SK-N-SH treated with all-trans-retinoic acid at 6 μM for 48 hours (cell line): Measurements from ENCODE around the gene RASSF1.

ENCODE experiments used
- ATAC-seq: fragments of 200-7000 bp; cut with Tn5 transposase; 3 replicates; pipeline ENCODE4 v1.9.1; 2020; ENCODE audit warnings: mild to moderate bottlenecking, moderate library complexity
- BACH2 ChIP-seq: fragments of 250-450 bp; sonication (Bioruptor Pico); IDR thresholded peaks from 2 replicates; pipeline ENCODE4 v1.9.0; 2021; ENCODE audit warnings: mild to moderate bottlenecking, borderline replicate concordance
- CSDC2 ChIP-seq: fragments of 250-450 bp; sonication (Bioruptor Pico); IDR thresholded peaks from 2 replicates; pipeline ENCODE4 v1.5.0; 2020; ENCODE audit warnings: mild to moderate bottlenecking, moderate library complexity
- GLIS3 ChIP-seq: fragments of 250-450 bp; sonication (Bioruptor Pico); IDR thresholded peaks from 2 replicates; pipeline ENCODE4 v1.5.0; 2020; ENCODE audit warnings: mild to moderate bottlenecking, moderate library complexity
- ISL1 ChIP-seq: fragments of 250-450 bp; sonication (Bioruptor Pico); IDR thresholded peaks from 2 replicates; pipeline ENCODE4 v2.1.2; 2022; ENCODE audit warnings: mild to moderate bottlenecking, moderate library complexity
- PATZ1 ChIP-seq: fragments of 250-450 bp; sonication (Bioruptor Pico); IDR thresholded peaks from 2 replicates; pipeline ENCODE4 v1.8.0; 2020; ENCODE audit warnings: mild to moderate bottlenecking, moderate library complexity, borderline replicate concordance
- PPARA ChIP-seq: fragments of 250-450 bp; sonication (Bioruptor Pico); IDR thresholded peaks from 2 replicates; pipeline ENCODE4 v1.5.0; 2020; ENCODE audit warnings: mild to moderate bottlenecking, borderline replicate concordance
- RARB ChIP-seq: fragments of 250-450 bp; sonication (Bioruptor Pico); IDR thresholded peaks from 2 replicates; pipeline ENCODE4 v1.8.0; 2021; ENCODE audit warnings: mild to moderate bottlenecking, moderate library complexity
- SNAI2 ChIP-seq: fragments of 250-450 bp; sonication (Bioruptor Pico); IDR thresholded peaks from 2 replicates; pipeline ENCODE4 v1.5.0; 2020; ENCODE audit warnings: mild to moderate bottlenecking, moderate library complexity
- TCF4 ChIP-seq: fragments of 250-450 bp; sonication (Bioruptor Pico); IDR thresholded peaks from 2 replicates; pipeline ENCODE4 v1.8.0; 2021; ENCODE audit warnings: mild to moderate bottlenecking, moderate library complexity, borderline replicate concordance
- TOX ChIP-seq: fragments of 250-450 bp; sonication (Bioruptor Pico); IDR thresholded peaks from 2 replicates; pipeline ENCODE4 v1.8.0; 2021; ENCODE audit warnings: mild to moderate bottlenecking, moderate library complexity, borderline replicate concordance
- TSHZ2 ChIP-seq: fragments of 250-450 bp; sonication (Bioruptor Pico); IDR thresholded peaks from 2 replicates; pipeline ENCODE4 v1.5.0; 2020; ENCODE audit warnings: mild to moderate bottlenecking, moderate library complexity
- ZC3H10 ChIP-seq: fragments of 250-450 bp; sonication (Bioruptor Pico); IDR thresholded peaks from 2 replicates; pipeline ENCODE4 v1.5.1; 2021; ENCODE audit warnings: mild to moderate bottlenecking, moderate library complexity
- ZFP3 ChIP-seq: fragments of 250-450 bp; sonication (Bioruptor Pico); IDR thresholded peaks from 2 replicates; pipeline ENCODE4 v1.5.0; 2020; ENCODE audit warnings: mild to moderate bottlenecking, moderate library complexity
- ZFP30 ChIP-seq: fragments of 450-650 bp; formaldehyde crosslinking; IDR thresholded peaks from 2 replicates; pipeline ENCODE4 v1.5.0; 2022; ENCODE audit warnings: mild to moderate bottlenecking, moderate library complexity
- ZNF565 ChIP-seq: fragments of 450-650 bp; formaldehyde crosslinking; conservative IDR thresholded peaks from 2 replicates; pipeline ENCODE4 v1.5.0; 2020; ENCODE audit warnings: low read depth, mild to moderate bottlenecking, moderate library complexity
- ZNF70 ChIP-seq: fragments of 450-650 bp; formaldehyde crosslinking; IDR thresholded peaks from 2 replicates; pipeline ENCODE4 v1.5.0; 2020; ENCODE audit warnings: mild to moderate bottlenecking, moderate library complexity
- TF ChIP-seq, protein P1 (sequence below): fragments of 250-450 bp; sonication (Bioruptor Pico); IDR thresholded peaks from 2 replicates; pipeline ENCODE4 v1.5.1; 2021; ENCODE audit warnings: mild to moderate bottlenecking, moderate library complexity

Gene RASSF1

GRCh38 chr3:50364573-50365079 is 24.0 kb upstream of the RASSF1 start:
- TF ChIP-seq ISL1 (no peak), SNAI2 (CRISPR knock-in tag) (no peak), ZC3H10 (CRISPR knock-in tag) (no peak), TOX (CRISPR knock-in tag) (no peak), TCF4 (CRISPR knock-in tag) (no peak), CSDC2 (no peak), GLIS3 (CRISPR knock-in tag) (no peak), ZNF70 (CRISPR knock-in tag) (no peak), ZFP3 (no peak), ZNF565 (CRISPR knock-in tag) (no peak), BACH2 (CRISPR knock-in tag) (no peak)
- TF ChIP-seq, protein P1, sequence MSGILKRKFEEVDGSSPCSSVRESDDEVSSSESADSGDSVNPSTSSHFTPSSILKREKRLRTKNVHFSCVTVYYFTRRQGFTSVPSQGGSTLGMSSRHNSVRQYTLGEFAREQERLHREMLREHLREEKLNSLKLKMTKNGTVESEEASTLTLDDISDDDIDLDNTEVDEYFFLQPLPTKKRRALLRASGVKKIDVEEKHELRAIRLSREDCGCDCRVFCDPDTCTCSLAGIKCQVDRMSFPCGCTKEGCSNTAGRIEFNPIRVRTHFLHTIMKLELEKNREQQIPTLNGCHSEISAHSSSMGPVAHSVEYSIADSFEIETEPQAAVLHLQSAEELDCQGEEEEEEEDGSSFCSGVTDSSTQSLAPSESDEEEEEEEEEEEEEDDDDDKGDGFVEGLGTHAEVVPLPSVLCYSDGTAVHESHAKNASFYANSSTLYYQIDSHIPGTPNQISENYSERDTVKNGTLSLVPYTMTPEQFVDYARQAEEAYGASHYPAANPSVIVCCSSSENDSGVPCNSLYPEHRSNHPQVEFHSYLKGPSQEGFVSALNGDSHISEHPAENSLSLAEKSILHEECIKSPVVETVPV (CRISPR knock-in tag): no peak
- no peak for ATAC-seq

GRCh38 chr3:50359760-50360110 is 19.1 kb upstream of the RASSF1 start:
- peak; percentile 10 for ATAC-seq
- TF ChIP-seq BACH2 (CRISPR knock-in tag) (no peak), ZNF70 (CRISPR knock-in tag) (no peak), PATZ1 (CRISPR knock-in tag) (no peak), CSDC2 (no peak), TOX (CRISPR knock-in tag) (no peak), ZNF565 (CRISPR knock-in tag) (no peak), TSHZ2 (CRISPR knock-in tag) (no peak), ZC3H10 (CRISPR knock-in tag) (no peak), SNAI2 (CRISPR knock-in tag) (no peak), TCF4 (CRISPR knock-in tag) (no peak)

DNA sequence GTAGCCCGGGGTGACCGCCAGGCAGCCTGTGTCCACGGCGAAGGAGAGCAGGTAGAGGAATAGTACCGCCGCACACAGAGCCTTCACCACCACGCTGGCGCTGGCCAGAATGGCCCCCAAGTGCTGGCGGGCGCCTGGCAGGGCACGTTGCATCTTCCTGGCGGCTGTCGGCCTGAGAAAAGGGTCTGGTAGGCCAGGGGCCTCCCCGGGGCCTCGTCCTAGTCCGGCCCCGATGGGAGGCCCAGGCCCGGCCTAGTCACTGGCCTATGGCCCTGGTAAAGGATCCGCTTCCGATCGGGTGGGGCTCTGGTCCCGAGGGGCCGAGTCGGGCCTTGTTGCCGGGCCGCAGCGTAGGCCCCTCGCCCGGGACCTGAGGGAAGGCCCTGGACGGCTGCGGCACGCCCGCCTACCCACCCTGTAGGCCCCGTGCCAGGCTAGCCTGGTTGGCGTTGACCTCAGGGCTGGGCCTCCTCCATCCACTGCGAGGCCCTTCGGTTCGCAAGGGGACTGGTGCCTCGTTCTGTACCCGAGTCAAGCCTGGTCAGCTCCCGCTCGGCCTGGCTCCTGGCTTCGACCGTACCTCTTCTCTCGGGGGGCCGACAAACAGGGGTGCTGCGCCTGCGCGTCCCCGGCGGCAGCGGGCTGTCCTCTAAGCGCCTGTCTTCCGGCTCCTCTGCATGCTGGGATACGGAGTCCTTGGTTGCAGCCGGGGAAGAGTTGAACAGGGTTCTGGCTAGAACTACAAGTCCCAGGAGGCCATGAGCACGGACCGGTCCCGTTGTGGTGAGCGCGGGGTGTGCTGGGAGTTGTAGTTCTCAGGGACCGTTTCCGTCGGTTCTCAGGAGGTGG is 18.5 kb upstream of the RASSF1 start, which contains the start of gene TMEM115:
TSS of gene TMEM115 (minus strand) at position 611 of the 849 bp plus-strand sequence. CDS start at position 153, 458 bp downstream.
- peak; percentile 98 for ATAC-seq
- 0 out of 2 replicates have a peak, but pooled peaks have one; percentile 74 for TF ChIP-seq TSHZ2 (CRISPR knock-in tag)
- no peak for TF ChIP-seq PPARA (CRISPR knock-in tag)
- TF ChIP-seq ZNF70 (CRISPR knock-in tag): no peak
- TF ChIP-seq ZFP30 (CRISPR knock-in tag): no peak
- TF ChIP-seq TCF4 (CRISPR knock-in tag): no peak
- 0 out of 2 replicates have a peak, but pooled peaks have one; percentile 17 for TF ChIP-seq CSDC2
- TF ChIP-seq RARB: no peak
